Measurements from ENCODE around the gene XRCC1.

Gene XRCC1, protein sequence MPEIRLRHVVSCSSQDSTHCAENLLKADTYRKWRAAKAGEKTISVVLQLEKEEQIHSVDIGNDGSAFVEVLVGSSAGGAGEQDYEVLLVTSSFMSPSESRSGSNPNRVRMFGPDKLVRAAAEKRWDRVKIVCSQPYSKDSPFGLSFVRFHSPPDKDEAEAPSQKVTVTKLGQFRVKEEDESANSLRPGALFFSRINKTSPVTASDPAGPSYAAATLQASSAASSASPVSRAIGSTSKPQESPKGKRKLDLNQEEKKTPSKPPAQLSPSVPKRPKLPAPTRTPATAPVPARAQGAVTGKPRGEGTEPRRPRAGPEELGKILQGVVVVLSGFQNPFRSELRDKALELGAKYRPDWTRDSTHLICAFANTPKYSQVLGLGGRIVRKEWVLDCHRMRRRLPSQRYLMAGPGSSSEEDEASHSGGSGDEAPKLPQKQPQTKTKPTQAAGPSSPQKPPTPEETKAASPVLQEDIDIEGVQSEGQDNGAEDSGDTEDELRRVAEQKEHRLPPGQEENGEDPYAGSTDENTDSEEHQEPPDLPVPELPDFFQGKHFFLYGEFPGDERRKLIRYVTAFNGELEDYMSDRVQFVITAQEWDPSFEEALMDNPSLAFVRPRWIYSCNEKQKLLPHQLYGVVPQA

GRCh38 chr19:43575156-43575950 lies at the start of gene XRCC1, which contains the start of gene PINLYP:
TSS of gene XRCC1 (minus strand) at chr19:43575527. CDS start at chr19:43575458, 69 bp downstream.
TSS of gene PINLYP (plus strand) at chr19:43575801. CDS start at chr19:43577192, 1,391 bp downstream.
- peak; percentile 99 for DNase-seq (ENCODE audit: low read depth)

DNA sequence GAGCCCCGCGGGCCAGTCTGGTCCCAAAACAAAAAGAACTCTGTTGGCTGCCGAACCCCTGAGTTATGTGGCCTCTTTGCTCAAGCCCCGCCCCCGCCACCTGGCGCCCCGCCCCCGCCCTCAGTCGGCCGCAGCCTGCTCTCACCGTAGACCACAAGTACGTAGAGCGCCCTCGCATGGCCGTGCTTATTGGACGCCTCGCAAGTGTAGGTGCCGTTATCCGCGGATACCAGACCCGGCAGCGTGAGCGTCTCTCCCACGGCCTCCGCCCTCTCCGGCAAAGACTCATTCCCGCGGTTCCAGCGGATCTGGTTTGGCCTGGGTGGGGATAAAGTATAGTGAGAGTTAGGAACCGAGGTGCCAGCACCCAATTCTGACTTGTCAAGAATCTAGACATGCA lies 49.6 kb upstream of the XRCC1 start:
- no peak for DNase-seq (ENCODE audit: low read depth)

GRCh38 chr19:43623889-43624670 lies 48.8 kb upstream of the XRCC1 start:
- no peak for DNase-seq (ENCODE audit: low read depth)

GRCh38 chr19:43622956-43623355 lies 47.6 kb upstream of the XRCC1 start:
- no peak for DNase-seq (ENCODE audit: low read depth)

- DNase-seq (ENCODE audit: low read depth): no peak
Observed at GRCh38 chr19:43622070-43622469, 46.7 kb upstream of the XRCC1 start.

DNA sequence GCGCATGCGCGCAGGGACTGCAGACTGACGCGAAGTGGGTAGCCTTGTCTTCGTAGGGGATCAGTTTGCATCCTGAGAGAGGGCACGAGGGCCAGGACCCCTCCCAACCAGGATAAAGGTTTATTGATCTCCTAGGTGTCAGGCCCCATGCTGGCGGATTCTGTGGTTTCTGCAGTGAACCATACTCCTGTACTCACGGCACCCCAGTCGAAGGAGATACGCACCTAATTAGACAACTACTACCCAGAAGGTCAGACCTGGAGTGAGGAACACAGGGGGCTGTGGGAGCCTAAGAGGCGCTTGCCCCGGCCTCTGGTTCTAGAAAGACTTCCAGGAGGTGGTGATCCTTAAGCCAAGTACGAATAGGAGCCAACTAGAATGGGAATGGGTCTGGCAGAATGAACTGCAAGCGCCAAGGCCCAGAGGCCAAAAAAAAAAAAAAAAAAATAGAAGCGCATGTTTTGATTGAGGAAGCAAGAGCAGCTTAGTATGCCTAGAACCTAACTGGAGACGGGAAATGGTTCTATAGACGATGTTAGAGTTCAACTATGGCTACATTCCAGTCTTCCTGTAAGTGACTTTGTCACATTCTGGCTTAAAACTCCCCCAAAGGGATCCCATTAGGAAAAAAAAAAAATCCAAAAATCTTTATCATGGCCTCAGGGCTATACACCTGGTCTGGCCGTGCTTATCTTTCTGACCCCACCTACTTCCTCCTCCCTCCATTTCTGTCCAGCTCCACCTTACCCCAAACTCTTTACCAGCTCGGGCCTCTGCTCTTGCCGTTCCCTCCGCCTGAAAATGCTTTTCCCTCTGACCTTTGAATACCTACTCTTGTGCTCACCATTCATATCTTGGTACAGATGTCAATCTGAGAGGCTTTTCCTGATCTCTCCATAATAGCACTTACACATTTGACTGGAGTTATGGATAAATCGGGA lies 45.0 kb upstream of the XRCC1 start:
- DNase-seq (ENCODE audit: low read depth): no peak

DNA sequence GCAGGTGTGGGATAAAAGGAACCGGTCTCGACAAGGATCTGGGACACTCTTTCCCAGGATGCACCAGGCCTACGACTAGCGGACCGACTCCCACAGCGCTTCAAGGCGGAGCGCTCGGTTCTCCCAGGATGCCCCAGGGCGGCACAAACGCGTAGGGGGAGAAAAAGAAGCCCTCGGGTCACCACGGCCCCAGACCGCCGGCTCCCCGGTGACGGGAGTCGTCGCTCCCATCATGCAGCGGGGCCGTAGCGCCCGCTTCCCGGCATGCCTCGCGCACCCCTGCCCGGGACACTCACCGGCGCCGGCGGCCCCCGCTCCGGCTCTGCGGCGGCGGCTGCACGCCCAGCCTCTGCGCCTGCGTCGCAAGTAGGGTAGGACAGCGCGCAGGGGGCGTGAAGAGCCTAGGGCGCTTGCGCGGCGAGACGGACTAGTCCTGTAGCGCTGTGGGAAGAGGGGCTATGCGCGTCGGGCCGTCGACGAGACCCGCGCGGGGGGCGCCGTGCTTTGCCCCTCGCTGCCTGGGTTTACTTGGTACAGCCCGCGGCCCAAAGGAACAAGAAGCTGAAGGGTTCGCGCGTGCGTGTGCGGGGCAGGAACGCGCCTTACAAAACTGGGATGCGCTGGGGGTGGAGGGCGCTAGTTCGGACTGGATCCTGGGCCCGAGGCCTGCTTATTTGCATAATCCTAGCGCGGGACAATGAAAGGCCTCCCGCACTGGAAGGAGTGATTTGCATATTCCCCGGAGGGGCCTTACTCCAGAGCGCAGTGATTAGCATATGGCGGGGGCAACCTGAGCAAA lies 44.1 kb upstream of the XRCC1 start, which contains the start of gene ZNF428:
Gene ZNF428, minus strand, starts transcription at position 368 of the 799 bp plus-strand sequence. CDS start 5,325 bp downstream, outside the sequence.
- DNase-seq (ENCODE audit: low read depth): peak; percentile 72

DNA sequence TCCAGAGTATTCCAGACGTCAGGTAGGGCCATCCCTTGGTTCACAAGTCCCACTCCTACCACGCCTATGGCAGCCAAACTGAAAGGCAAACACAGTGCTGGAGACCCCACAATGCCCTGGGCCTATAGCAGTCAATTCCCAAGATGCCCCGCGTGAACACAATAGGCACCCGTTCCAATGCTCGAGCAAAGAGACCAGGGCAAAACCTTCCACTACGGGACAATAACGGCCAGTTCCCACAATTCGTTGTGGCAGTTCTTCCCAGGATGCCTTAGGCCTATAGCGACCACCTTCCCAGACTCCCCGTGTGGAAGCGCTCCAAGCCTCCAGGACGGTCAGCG lies 43.6 kb upstream of the XRCC1 start:
- DNase-seq (ENCODE audit: low read depth): no peak

DNA sequence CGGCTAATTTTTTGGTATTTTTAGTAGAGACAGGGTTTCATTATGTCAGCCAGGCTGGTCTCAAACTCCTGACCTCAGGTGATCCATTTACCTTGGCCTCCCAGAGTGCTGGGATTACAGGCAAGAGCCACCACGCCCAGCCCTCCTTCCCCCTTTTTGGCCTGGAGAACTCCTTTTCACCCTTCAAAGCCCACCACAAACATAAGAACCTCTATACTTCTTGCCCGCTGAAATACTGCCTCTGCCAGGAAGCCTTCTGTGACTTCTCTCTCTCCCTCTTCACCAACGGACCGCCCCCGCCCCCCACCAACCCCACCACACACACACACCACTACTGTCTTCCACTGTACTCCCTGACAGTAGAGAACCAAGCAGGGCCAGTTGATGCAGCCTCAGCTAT lies 41.6 kb upstream of the XRCC1 start:
- DNase-seq (ENCODE audit: low read depth): no peak

DNA sequence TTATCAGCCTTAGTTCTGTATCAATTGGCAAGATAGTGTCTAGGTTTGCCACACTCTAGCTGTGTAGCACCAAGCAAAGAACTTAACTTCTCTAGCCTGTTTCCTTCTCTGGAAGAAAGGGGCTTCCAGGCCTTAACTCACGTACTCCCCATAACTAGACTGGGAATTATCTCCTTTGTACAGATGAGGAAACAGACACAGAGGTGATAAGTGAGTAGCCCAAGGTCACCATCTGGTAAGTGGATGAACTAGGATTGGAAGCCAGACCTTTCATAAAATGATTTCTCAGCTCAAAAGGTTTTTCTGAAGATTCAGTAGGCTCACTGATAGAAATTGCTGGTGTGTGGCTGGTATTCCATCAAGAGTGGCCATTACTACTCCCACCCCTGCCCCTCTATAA lies 41.0 kb upstream of the XRCC1 start:
- DNase-seq (ENCODE audit: low read depth): no peak

DNA sequence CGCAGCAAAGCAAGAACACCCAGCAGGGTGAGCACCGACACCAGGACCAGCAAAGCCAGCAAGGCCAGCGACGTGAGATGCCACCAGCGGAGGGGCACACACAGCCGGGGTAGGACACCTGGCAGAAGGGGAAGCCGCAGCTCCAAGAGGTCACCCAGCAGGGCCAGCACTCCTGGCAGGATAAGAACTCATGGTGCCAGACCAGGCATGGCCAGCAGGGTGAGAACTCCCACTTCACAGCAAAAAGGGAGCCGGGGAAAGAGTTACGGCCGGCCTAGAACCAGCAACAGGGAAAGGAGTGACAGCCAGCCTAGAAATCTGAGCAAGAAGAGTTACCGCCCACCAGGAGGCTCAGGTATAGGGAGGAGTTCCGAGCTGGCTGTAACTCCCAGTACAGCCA lies 37.0 kb upstream of the XRCC1 start:
- DNase-seq (ENCODE audit: low read depth): no peak

DNA sequence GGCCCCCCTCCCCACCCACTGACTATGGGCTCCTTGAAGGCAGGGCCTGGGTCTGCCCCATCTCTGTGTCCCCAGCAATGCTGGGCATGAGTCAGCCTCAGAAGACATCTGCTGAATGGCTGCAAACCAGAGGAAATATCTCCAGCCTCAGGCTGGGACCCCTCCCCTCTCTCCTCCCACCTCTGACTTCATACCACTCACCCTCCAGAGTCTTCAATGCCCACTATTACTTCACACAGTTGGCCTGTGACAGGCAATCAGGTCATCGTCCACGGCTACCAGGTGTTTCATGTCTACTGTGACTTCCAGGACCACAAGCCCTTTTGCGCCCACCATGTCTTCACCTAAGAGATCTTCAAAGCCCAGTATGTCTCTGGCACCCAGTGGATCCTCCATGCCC lies 36.5 kb upstream of the XRCC1 start, which contains the start of gene SRRM5:
Gene SRRM5, plus strand, starts transcription at position 301 of the 400 bp plus-strand sequence. Its CDS starts 34 bp downstream, at position 335.
- DNase-seq (ENCODE audit: low read depth): no peak

DNA sequence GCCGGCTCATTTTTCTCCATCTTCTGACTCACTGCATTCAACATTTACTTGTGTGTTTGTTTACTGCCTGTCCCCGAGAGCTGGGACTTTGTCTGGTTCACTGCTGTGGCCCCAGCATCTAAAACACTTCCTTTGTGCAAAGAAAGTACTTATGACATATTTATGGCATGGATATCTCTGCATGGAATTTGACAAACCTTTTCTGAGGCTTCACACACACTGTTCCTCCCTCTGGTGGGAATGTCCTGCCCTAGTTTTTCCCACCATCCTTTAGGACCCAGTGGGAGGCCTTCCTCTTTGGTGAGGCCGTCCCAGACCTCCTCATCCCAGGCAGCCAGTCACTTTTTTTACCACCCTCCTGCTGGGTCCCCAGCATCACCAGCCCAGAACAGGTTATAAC lies 35.2 kb upstream of the XRCC1 start:
- no peak for DNase-seq (ENCODE audit: low read depth)

DNA sequence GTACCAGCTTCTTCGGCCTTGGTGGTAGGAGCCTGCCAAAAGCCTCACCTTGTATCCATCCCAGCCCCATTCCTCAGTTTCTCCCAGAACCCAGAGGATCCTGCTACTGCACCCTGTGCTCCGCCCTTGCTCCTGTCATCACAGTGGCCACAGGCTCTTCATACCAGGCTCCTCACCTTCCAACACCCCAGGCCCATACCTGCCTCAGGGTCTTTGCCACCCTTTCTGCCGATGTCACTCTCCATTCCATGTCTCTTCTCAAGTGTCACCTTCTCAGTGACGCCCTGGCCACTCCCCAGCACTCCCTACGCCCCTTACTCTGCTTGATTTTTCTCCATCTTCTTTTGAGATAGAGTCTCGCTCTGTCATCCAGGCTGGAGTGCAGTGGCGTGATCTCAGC lies 34.5 kb upstream of the XRCC1 start:
- no peak for DNase-seq (ENCODE audit: low read depth)

DNA sequence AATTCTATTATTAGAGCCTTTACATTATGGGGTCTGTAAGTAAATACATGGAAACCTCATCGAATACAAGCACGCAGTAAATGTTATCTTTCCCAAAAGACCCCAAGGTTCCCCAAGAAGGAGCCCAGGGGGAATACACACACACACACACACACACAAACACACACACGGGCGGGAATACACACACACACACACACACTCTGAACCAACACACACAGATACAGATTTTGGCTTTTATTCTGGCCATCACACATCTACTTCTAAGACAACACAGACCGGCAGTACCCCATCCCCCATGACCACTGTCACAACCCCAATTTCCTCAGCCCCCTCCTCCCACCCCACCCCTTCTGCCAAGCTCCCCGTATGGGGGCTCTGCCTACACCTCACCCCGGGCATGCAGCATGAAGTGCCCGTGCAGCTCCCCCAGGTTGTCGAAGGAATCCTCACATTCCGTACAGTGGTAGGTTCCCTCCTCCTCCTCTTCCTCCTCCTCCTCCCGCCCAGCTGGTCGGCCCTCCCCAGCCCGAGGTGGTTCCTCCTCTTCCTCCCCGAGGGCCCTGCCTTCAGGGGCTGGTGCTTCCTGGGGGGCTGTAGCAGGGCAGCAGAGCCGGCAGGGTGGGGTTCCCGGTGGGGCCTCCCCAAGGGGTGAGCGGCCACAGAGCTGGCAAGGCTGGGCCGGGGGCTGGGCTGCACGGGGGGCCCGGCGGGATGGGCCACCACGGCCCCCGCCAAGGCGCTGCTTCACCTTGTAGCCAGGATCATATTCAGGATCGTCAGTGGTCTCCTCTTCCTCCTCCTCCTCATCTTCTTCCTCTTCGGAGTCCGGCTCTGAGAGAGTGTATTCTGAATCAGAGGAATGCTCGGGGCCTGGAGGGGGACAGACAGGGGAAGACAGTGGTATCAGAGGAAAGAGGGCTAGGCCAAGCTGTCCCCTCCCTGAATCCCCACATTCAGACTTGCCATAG lies 32.2 kb upstream of the XRCC1 start:
- DNase-seq (ENCODE audit: low read depth): no peak

GRCh38 chr19:43606569-43607229 lies 31.4 kb upstream of the XRCC1 start:
- no peak for DNase-seq (ENCODE audit: low read depth)

DNA sequence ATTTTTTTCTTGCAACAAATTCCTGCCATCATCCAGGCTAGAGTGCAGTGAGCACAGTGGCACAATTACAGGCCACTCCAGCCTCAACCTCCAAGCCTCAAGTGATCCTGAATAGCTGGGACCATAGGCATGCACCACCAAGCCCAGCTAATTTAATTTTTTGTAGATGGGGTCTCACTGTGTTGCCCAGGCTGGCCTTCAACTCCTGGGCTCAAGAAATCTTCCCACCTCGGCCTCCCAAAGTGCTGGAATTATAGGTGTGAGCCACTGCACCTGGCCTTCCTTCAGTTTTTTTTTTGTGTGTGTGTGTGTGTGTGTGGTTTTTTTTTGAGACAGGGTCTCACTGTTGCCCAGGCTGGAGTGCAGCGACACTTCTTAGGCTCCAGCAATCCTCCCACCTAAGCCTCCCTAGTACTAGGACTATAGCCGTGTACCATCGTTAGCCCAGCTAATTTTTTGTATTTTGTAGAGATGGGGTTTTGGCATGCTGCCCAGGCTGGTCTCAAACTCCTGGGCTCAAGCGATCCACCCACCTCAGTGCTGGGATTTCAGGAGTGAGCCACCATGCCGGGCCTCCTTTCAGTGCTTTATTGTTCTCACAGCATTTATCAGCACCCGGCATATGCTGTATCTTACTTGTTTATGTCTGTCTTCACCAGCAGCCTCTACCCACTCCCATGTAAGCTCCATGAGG lies 30.7 kb upstream of the XRCC1 start:
- DNase-seq (ENCODE audit: low read depth): no peak
